Ectodermal cell (in vitro differentiated cells): Measurements from ENCODE around the gene INSRR. TPM values are rescaled to one million over a fixed set of nuclear protein-coding genes. Genes with fewer than 3 reads are reported as not detected.
A peak's percentile ranks its signal among the peaks of the same experiment; 100 is the strongest.

Experiments used
- H3K27ac ChIP-seq: 2 replicates; pipeline ENCODE4 v1.7.0; 2013; ENCODE audit warnings: mild to moderate bottlenecking, low read depth, low read length; ENCODE audit not compliant: insufficient read depth, poor library complexity, severe bottlenecking
- H3K27me3 ChIP-seq: 2 replicates; pipeline ENCODE4 v1.7.0; 2013; ENCODE audit warnings: mild to moderate bottlenecking, low read length; ENCODE audit not compliant: insufficient read depth, control insufficient read depth, poor library complexity, severe bottlenecking
- H3K36me3 ChIP-seq: one replicate; pipeline ENCODE4 v1.7.0; 2013; ENCODE audit warnings: low read length; ENCODE audit not compliant: control insufficient read depth, insufficient read depth
- H3K4me1 ChIP-seq: one replicate; pipeline ENCODE4 v1.7.0; 2013; ENCODE audit warnings: low read length; ENCODE audit not compliant: control insufficient read depth, insufficient read depth
- H3K4me3 ChIP-seq: 2 replicates; pipeline ENCODE4 v1.7.0; 2013; ENCODE audit warnings: low read depth, low read length, control low read depth; ENCODE audit not compliant: insufficient read depth
- H3K9me3 ChIP-seq: 2 replicates; pipeline ENCODE4 v1.7.0; 2013; ENCODE audit warnings: mild to moderate bottlenecking, low read length, moderate library complexity; ENCODE audit not compliant: control insufficient read depth
- WGBS, 2 experiments: methylation state at CpG; one replicate each; pipeline ENCODE4 v1.1.7; 2013; ENCODE audit warnings: missing lambda C conversion rate in 2 of 2; 5-methylcytosine and 5-hydroxymethylcytosine counted together
- polyA plus RNA-seq, 4 experiments: library from polyadenylated mRNA; stranded (reverse); fragments of 50-300 nt; gene quantifications; one replicate each; pipeline ENCODE4 v1.2.3, GENCODE V29; 2013

INSRR gene
- 0.09 TPM for polyA plus RNA-seq (2013, experiment 1 of 4)
- polyA plus RNA-seq (2013, experiment 2 of 4) = not detected
- polyA plus RNA-seq (2013, experiment 3 of 4) = not detected
- 0.08 TPM for polyA plus RNA-seq (2013, experiment 4 of 4)

DNA sequence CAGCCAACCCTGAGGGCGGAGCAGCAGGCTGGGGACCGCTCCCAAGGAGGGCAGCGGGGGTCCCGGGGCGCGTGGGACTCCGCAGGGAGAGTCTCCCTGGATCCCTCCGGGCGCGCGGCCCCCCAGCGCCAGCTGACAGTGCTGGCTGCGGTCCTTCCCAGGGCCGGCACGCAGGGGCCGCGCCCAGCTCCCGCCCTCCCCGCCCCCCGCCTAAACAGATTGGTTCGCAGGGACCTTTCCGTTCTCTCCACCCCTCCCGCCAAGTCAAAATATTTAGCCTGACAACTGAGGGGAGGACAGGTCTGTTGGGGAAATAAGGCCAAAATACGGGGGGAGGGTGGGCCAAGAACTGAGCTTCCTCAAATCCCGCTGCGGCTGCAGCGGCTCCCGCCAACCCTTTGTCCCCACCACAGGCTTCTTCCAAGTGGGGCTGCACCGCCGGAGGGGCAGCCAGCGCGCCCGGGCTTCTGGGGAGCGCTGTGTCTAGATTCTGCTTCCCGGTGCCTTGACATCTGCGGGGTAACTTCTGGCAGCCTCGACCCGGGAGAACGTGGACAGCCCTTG is at the start of gene INSRR:
Gene INSRR (minus strand): TSS at position 159 of the 564 bp plus-strand sequence. CDS start 496 bp downstream, outside the sequence.
- Histone ChIP-seq H3K9me3 (no peaks in the 10 kb centered on the region), H3K4me1 (peaks cover 44% of the 10 kb centered on the region), H3K4me3 (peak within 1 kb of the TSS; percentile 31), H3K27me3 (peaks cover 87% of the 10 kb centered on the region), H3K27ac (no peak within 1 kb of the TSS), H3K36me3 (no peaks in the 10 kb centered on the region)
- 1% methylated on average over 39 of the region's 39 CpGs for WGBS, 2 experiments

DNA sequence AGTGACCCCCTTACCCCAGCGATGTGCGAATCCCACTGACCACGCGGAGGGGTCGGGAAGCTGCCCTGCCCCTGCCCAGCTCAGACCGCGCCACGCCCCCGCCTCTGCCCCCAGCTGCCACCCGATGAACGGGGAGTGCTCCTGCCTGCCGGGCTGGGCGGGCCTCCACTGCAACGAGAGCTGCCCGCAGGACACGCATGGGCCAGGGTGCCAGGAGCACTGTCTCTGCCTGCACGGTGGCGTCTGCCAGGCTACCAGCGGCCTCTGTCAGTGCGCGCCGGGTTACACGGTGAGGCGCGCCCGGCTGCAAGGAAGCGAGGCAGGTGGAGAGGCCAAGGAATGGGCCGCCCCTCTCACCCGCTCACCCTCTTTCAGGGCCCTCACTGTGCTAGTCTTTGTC is 49.6 kb upstream of the INSRR start:
- H3K4me1 ChIP-seq = no peaks in the 10 kb centered on the region
- H3K36me3 ChIP-seq = no peaks in the 10 kb centered on the region
- peaks cover 3% of the 10 kb centered on the region for H3K27me3 ChIP-seq
- H3K4me3 ChIP-seq = no peak overlapping the region
- H3K9me3 ChIP-seq = no peaks in the 10 kb centered on the region
- WGBS, 2 experiments = 91 to 94% methylated on average over 29 of the region's 29 CpGs
- H3K27ac ChIP-seq = no peak overlapping the region

DNA sequence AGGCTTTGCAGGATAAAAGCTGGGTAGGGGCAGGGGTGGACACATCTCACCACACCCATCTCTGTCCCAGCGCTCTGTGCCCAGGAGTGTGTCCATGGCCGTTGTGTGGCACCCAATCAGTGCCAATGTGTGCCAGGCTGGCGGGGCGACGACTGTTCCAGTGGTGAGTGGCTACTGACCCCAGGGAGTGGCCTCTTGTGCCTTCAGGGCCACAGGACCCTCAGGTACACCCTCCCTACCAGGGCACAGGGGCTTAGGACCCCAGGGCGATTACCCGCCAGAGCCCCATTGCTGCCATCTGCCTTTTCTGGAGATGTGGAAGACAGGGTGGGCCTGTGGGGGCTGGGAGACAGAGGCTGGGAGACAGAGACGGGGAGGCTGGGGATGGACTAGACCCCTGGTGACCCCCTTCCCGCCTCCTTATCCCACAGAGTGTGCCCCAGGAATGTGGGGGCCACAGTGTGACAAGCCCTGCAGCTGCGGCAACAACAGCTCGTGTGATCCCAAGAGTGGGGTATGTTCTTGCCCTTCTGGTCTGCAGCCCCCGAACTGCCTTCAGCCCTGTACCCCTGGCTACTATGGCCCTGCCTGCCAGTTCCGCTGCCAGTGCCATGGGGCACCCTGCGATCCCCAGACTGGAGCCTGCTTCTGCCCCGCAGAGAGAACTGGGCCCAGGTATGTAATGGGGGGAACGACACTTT is 47.4 kb upstream of the INSRR start:
- no peaks in the 10 kb centered on the region for H3K27me3 ChIP-seq
- no peaks in the 10 kb centered on the region for H3K36me3 ChIP-seq
- H3K9me3 ChIP-seq = no peaks in the 10 kb centered on the region
- 95 to 96% methylated on average over 16 of the region's 16 CpGs for WGBS, 2 experiments
- no peaks in the 10 kb centered on the region for H3K4me1 ChIP-seq
- H3K4me3 ChIP-seq = no peak overlapping the region
- H3K27ac ChIP-seq = no peak overlapping the region

DNA sequence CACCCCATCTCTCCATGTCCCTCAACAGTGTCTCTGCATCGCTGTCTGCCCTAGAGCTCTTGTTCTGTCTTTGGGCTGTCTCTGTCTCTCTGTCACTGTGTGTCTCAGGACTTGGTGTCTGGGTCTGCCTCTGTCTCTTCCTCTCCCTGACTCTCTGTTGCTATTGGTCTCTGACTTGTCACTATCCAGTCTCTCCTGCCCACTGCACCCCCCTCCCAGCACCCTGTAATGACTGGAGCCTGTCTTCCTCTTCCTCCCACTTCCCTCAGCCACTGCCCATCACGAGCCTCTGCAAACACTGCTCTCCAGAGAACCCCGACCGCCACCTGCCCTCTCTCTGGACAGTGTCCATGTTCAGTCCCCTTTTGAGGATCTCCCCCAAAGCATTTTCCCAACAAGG is 46.7 kb upstream of the INSRR start:
- WGBS, 2 experiments = 70 to 73% methylated on average over 4 of the region's 4 CpGs
- no peak overlapping the region for H3K4me3 ChIP-seq
- no peaks in the 10 kb centered on the region for H3K4me1 ChIP-seq
- H3K9me3 ChIP-seq = no peaks in the 10 kb centered on the region
- H3K27ac ChIP-seq = no peak overlapping the region
- no peaks in the 10 kb centered on the region for H3K36me3 ChIP-seq
- no peaks in the 10 kb centered on the region for H3K27me3 ChIP-seq

DNA sequence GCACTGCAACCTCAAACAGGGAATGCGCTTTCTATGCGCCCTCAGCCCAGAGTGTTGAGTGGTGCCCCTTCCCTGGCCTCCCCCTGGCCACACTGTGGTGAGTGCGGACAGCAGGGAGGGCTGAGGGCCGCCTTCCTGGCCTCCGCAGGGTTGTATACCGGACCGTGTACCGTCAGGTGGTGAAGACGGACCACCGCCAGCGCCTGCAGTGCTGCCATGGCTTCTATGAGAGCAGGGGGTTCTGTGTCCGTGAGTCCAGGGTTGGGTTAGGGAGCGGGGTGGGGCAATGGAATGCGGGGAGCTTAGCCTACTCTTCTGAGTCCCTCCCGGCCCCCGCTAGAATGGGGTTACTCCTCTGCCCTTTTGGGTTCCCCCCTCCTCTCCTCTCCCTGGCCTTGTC is 46.3 kb upstream of the INSRR start:
- H3K9me3 ChIP-seq = no peaks in the 10 kb centered on the region
- no peak overlapping the region for H3K4me3 ChIP-seq
- no peaks in the 10 kb centered on the region for H3K4me1 ChIP-seq
- H3K27ac ChIP-seq = no peak overlapping the region
- H3K27me3 ChIP-seq = no peaks in the 10 kb centered on the region
- WGBS, 2 experiments = 89 to 90% methylated on average over 16 of the region's 16 CpGs
- no peaks in the 10 kb centered on the region for H3K36me3 ChIP-seq

DNA sequence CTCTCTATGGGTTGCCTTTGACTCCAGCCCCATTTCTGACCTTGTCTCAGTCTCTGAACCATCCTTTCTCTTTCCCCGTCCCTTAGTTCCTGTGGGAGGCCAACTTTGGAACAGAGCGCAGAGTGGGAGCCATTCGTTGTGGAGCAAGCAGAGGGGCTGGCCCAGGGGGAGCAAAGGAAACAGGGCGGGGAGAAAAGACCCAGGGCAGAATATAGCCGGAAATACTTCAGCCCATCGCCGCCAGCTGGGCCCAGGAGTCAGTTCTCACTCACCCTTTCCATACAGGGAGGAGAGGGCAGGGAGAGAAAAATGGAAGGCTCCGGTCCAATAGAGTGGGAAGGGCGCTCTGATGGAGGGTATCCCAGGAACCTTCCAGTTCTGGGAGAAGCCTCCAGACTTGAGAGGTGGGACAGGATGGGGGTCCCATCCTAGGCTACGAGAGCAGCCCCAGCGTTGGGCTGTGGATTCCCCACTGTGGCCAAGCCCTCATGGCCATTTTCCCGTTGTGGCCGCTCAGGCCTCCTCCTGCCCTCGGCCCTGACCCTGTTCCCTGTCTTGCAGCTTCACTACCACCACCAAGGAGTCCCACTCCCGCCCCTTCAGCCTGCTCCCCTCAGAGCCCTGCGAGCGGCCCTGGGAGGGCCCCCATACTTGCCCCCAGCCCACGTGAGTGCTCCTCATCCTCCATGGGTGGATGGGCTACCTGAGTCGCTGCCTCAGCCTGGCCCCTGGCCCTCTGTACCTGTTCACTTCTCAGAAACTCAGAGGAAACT is 45.5 kb upstream of the INSRR start:
- 89 to 90% methylated on average over 19 of the region's 19 CpGs for WGBS, 2 experiments
- Histone ChIP-seq H3K4me3 (no peak overlapping the region), H3K27me3 (no peaks in the 10 kb centered on the region), H3K27ac (no peak overlapping the region), H3K36me3 (no peaks in the 10 kb centered on the region), H3K9me3 (no peaks in the 10 kb centered on the region), H3K4me1 (no peaks in the 10 kb centered on the region)

DNA sequence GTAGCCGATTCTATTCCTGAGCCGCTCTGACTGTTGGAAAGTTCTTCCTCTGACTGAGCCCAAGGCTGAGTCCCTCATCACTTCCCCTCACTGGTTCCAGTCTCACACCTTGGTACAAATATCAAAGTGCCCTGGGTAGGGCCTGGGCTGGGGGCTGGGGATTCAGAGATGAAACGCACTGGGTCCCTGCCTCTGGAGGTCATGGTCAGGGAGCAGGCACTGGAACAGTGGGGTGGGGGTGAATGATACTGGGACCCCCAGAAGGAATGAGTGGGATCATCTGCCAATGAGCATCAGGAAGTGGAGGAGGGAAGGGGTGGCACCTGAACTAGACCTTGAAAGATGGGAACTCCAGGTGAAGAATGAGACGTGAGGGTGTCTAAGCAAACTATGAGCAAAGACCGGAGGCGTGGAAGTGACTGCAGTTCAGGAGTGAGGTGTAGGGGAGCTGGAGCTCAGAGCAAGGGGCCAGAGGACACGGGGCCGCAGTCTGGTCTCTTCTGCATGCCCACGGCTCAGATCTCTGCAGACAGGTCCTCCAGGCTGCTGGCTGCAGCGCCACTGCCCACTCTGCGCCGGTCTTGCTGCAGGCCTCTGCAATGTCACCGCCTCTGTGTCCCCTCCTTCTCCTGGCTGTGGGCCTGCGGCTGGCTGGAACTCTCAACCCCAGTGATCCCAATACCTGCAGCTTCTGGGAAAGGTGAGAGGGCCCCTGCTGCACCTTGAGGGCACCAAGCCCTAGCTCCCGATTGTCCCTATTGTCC is 44.6 kb upstream of the INSRR start:
- Histone ChIP-seq H3K9me3 (no peaks in the 10 kb centered on the region), H3K27me3 (no peaks in the 10 kb centered on the region), H3K27ac (no peak overlapping the region), H3K4me1 (no peaks in the 10 kb centered on the region), H3K4me3 (no peak overlapping the region), H3K36me3 (no peaks in the 10 kb centered on the region)
- WGBS, 2 experiments = 90% methylated on average over 15 of the region's 15 CpGs

DNA sequence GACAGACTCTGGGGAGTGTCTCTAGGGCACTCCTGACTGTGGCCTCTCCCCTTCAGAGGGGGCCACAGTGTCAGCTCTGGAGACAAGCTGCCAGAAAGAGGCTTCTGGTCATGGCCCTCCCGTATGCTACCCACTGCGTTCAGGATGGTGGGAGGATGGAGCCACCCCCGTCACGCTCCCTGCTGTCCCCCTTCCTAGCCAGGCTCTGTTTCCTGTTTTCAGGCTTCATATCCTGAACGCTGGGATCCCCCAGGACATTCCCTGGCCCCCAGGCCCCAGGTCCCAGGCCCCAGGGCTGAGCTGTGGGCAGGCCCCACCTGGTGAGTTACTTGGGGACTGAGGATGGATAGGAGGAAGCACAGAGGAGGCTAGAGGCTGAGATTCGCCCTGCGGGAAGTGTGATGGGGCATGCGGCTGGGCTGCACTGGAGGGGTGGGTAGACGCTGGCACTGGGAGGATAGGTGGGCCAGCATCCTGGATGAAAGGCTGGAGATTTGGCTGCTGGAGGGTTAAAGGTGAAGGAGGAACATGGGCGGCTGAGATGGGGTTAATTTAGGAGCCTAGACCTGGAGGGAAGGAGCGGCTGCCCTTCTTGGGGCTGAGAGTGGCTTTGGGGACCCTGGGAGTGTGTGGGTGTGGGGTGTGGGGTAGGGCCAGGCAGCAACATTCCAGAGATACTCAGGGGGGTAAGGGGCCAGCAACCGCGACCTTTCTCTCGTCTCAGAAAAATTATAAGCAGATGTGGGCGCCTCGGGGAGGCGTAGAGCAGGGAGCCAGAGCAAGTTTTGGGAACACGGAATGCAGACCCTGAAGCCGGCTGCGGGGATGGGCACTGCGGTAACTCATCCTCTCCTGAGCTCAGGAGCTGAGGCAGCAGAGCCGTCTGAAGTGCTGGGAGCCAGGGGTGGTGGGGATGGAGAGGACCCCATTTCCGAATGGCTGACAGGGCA is 43.3 kb upstream of the INSRR start:
- no peak overlapping the region for H3K27ac ChIP-seq
- 79% methylated on average over 22 of the region's 23 CpGs for WGBS, 2 experiments
- H3K9me3 ChIP-seq = no peaks in the 10 kb centered on the region
- peaks cover 3% of the 10 kb centered on the region for H3K4me1 ChIP-seq
- H3K27me3 ChIP-seq = no peaks in the 10 kb centered on the region
- H3K4me3 ChIP-seq = no peak overlapping the region
- no peaks in the 10 kb centered on the region for H3K36me3 ChIP-seq

DNA sequence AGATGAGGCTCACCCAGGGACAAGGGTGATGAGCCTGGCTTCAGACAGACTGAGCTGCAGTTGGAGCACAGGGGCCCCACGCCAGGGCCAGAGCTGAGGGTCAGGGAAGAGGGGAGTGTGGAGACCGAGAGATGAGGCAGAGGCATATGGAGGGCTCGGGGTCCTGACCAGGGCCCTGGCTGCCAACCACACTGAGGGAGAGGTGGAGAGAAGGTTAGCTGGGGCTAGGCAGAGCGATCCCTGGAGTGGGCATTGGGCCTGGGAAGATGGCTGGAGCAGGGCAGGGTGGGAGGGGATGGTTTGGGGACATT is 42.6 kb upstream of the INSRR start:
- no peaks in the 10 kb centered on the region for H3K9me3 ChIP-seq
- no peaks in the 10 kb centered on the region for H3K36me3 ChIP-seq
- H3K4me3 ChIP-seq = no peak overlapping the region
- H3K27me3 ChIP-seq = no peaks in the 10 kb centered on the region
- peaks cover 10% of the 10 kb centered on the region for H3K4me1 ChIP-seq
- WGBS, 2 experiments = 94 to 95% methylated on average over 4 of the region's 4 CpGs
- no peak overlapping the region for H3K27ac ChIP-seq
